CD4-positive, CD25-positive, alpha-beta regulatory T cell (primary cell): Measurements from ENCODE around the gene DHCR7. TPM values are rescaled to one million over a fixed set of nuclear protein-coding genes. Genes with fewer than 3 reads are reported as not detected.

Experiments
- ATAC-seq, 2 donors: fragments of 150-1000 bp; cut with Tn5 transposase; one replicate each; pipeline ENCODE4 v1.10.0; 2021; ENCODE audit warnings: low read depth in 2 of 2, moderate number of reproducible peaks in 2 of 2, moderate library complexity in 1 of 2
- DNase-seq, 3 donors: peaks; one replicate each; pipeline versions ENCODE4 v3.0.0 to v3.0.0-alpha.2; 2012 to 2022; ENCODE audit warnings: mixed read lengths in 1 of 3
- H3K27ac ChIP-seq: one replicate; pipeline ENCODE4 v1.7.0; 2013; ENCODE audit warnings: mild to moderate bottlenecking, low read length; ENCODE audit not compliant: insufficient read depth, poor library complexity, severe bottlenecking
- H3K27me3 ChIP-seq: one replicate; pipeline ENCODE4 v1.7.0; 2013; ENCODE audit warnings: low read length; ENCODE audit not compliant: control insufficient read depth, insufficient read depth
- H3K36me3 ChIP-seq: one replicate; pipeline ENCODE4 v1.7.0; 2013; ENCODE audit warnings: mild to moderate bottlenecking, low read length, moderate library complexity; ENCODE audit not compliant: control insufficient read depth, insufficient read depth
- H3K4me1 ChIP-seq: 2 replicates; pipeline ENCODE4 v1.7.0; 2013; ENCODE audit warnings: mild to moderate bottlenecking, low read length; ENCODE audit not compliant: insufficient read depth, control insufficient read depth, poor library complexity, severe bottlenecking
- H3K4me3 ChIP-seq: one replicate; pipeline ENCODE4 v1.7.0; 2013; ENCODE audit warnings: low read depth, mild to moderate bottlenecking, low read length, moderate library complexity
- H3K9me3 ChIP-seq, 2 experiments: 1 replicate in 1 of 2; 2 replicates in 1 of 2; pipeline ENCODE4 v1.7.0; 2013; ENCODE audit warnings: low read length in 2 of 2, mild to moderate bottlenecking in 1 of 2, moderate library complexity in 1 of 2; ENCODE audit not compliant: control insufficient read depth in 2 of 2
- H3K27ac Mint-ChIP-seq, 3 donors: one replicate each; pipeline ENCODE4 v1.8.0; 2020 to 2022; ENCODE audit warnings: mild to moderate bottlenecking in 3 of 3, mixed read lengths in 3 of 3, moderate library complexity in 2 of 3
- H3K27me3 Mint-ChIP-seq: one replicate; pipeline ENCODE4 v1.8.0; 2022; ENCODE audit warnings: mild to moderate bottlenecking, mixed read lengths
- H3K36me3 Mint-ChIP-seq: one replicate; pipeline ENCODE4 v1.8.0; 2020; ENCODE audit warnings: mixed read lengths
- H3K4me1 Mint-ChIP-seq, 4 donors: one replicate each; pipeline ENCODE4 v1.8.0; 2020 to 2022; ENCODE audit warnings: mixed read lengths in 4 of 4, mild to moderate bottlenecking in 1 of 4
- H3K4me3 Mint-ChIP-seq, 4 donors: one replicate each; pipeline ENCODE4 v1.8.0; 2020 to 2022; ENCODE audit warnings: mild to moderate bottlenecking in 4 of 4, mixed read lengths in 4 of 4, moderate library complexity in 3 of 4
- H3K9me3 Mint-ChIP-seq, 7 donors: one replicate each; pipeline ENCODE4 v1.8.0; 2020 to 2022; ENCODE audit warnings: mixed read lengths in 7 of 7, mild to moderate bottlenecking in 3 of 7, moderate library complexity in 2 of 7
- polyA plus RNA-seq, 4 donors: library from polyadenylated mRNA; unstranded; fragments of 300-500 nt; fragmentation: Illumina TruSeq; gene quantifications; one replicate each; pipeline ENCODE4 v1.2.3, GENCODE V29; 2021
- total RNA-seq: library from RNA; stranded (reverse); gene quantifications from one replicate; pipeline ENCODE4 v1.2.3, GENCODE V29; 2022

DHCR7 gene
- total and polyA plus RNA-seq, 5 donors from 2014 or later: 11.2 to 21.1 (median 15.4) TPM

DNA sequence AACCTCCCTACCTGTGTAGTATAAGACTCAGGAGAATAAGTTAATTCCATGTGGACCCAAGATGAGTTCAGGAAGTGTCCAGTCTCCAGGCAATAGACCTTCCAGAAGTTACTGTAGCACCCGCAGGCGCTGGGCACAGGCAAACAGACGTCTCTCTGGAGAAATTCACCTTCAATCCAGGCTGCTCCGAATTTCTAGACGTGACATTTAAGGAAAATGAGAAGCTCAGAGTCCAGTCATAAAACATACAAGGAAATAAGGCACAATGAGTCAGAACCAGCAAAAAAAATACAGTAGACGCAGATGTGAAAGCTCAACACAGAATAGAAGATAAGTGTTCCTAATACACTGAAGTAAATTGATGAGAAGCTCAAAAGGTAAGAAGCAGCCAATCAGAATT, 19.0 kb upstream of the DHCR7 start:
- peaks cover 54% of the 10 kb centered on the region for H3K36me3 Mint-ChIP-seq
- Histone ChIP-seq H3K4me1 (no peaks in the 10 kb centered on the region), H3K36me3 (peaks cover 55% of the 10 kb centered on the region)

DNA sequence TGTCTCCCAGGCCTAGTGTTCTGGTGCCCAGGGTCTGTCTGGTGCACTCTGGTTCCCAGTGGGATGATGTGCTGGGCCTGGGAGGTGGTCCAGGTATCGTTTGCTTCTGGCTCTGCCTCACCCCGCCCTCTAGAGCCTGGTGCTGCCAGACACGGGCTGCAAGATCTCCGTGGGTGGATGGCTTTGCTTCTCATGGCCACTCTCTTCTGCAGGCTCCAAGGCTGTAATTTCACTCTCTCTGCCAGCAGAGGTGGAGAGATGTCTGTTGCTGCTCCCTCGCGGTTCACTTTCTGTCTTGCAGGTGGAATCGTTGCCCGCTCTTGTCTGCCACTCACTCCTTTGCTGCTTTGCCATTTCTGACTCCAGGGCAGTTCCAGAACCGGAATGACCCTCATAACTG, 18.2 kb upstream of the DHCR7 start:
- H3K36me3 Mint-ChIP-seq: peaks cover 56% of the 10 kb centered on the region
- H3K27me3 Mint-ChIP-seq: no peaks in the 10 kb centered on the region
- H3K27ac Mint-ChIP-seq: no peak overlapping the region

More for the DNA sequence above, 19.0 kb upstream of the DHCR7 start:
- no peak for DNase-seq
- H3K4me1 Mint-ChIP-seq: peaks cover 0 to 11% (median 8%) of the 10 kb centered on the region in 4 donors
- H3K27me3 Mint-ChIP-seq: no peaks in the 10 kb centered on the region
- no peak overlapping the region for H3K27ac Mint-ChIP-seq
- H3K4me3 Mint-ChIP-seq: no peak overlapping the region
- Histone ChIP-seq H3K9me3 (no peaks in the 10 kb centered on the region), H3K4me3 (no peak overlapping the region), H3K27me3 (no peaks in the 10 kb centered on the region), H3K27ac (no peak overlapping the region)
- no peak for ATAC-seq
- H3K9me3 Mint-ChIP-seq: peaks cover 0 to 2% (median 0%) of the 10 kb centered on the region in 7 donors

DNA sequence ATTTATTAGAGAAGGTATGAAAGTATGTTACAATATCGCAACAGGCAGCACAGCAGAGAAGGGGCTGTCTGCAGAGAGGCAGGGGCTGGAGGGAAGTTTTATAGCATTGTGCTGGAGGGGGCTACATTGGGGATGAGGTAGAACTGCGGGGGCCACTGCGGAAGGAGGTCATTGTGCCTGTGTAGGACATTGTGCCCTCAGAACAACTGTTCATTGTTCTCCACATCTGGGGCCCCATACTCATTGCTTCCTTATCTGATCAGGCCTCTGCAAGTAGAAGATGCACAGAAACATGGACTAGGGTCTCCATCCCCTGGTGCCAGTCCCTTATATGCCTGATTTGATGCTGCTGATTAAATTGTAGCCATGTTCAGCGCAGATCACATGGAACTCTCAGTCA, 16.9 kb upstream of the DHCR7 start:
- Histone ChIP-seq H3K27ac (no peak overlapping the region), H3K4me3 (no peak overlapping the region), H3K27me3 (no peaks in the 10 kb centered on the region), H3K36me3 (peaks cover 62% of the 10 kb centered on the region), H3K4me1 (no peaks in the 10 kb centered on the region), H3K9me3 (no peaks in the 10 kb centered on the region)
- H3K36me3 Mint-ChIP-seq: peaks cover 59% of the 10 kb centered on the region
- no peak overlapping the region for H3K4me3 Mint-ChIP-seq
- H3K9me3 Mint-ChIP-seq: peaks cover 0 to 2% (median 0%) of the 10 kb centered on the region in 7 donors
- no peak for DNase-seq
- H3K4me1 Mint-ChIP-seq: peaks cover 5 to 19% (median 11%) of the 10 kb centered on the region in 4 donors
- no peak for ATAC-seq
- no peaks in the 10 kb centered on the region for H3K27me3 Mint-ChIP-seq
- H3K27ac Mint-ChIP-seq: no peak overlapping the region

More for the DNA sequence above, 18.2 kb upstream of the DHCR7 start:
- Mint-ChIP-seq H3K4me3 (no peak overlapping the region), H3K9me3 (peaks cover 0 to 2% (median 0%) of the 10 kb centered on the region in 7 donors), H3K4me1 (peaks cover 0 to 11% (median 8%) of the 10 kb centered on the region in 4 donors)
- ATAC-seq (no peak), DNase-seq (no peak)
- Histone ChIP-seq H3K4me3 (no peak overlapping the region), H3K27ac (no peak overlapping the region), H3K27me3 (no peaks in the 10 kb centered on the region), H3K36me3 (peaks cover 53% of the 10 kb centered on the region), H3K9me3 (no peaks in the 10 kb centered on the region), H3K4me1 (no peaks in the 10 kb centered on the region)

DNA sequence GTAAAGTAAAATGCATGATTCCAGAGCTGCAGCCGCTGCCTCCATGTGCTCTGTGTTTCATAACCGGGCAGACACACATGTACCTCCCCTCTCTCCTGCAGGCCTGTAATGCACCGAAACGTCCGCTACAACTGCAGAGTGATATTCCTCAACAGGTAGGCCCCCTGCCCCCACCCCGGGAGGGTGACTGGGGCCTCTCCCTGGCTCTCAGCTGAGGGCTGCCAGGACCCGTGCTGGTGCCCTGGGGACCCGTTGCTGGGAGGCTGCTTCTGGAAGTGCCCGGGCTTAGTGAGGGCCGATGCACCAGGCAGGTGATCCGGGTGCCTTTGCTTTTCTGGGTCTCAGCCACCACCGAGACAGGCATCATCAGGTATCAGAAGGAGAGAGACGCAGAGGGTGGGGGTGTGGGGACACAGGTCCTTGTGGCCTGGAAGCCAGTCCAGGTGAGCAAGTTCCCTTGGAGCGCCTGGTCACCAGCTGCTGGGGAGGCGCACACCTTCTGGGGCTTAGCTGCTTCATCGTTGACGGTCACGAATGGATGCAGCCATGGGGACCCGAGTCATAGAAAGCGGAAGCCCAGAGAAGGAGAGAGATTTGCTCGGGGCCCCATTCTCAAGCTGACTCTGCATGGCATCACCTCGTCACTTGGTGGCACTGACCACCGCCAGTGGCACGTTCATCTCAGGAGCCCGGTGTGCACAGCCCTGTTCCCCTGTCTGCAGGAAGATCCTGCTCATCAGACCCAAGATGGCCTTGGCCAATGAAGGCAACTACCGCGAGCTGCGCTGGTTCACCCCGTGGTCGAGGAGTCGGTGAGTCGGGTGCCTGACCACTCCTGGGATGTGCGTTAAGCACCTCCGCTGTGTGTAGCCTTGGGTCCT, 15.4 kb upstream of the DHCR7 start:
- Histone ChIP-seq H3K9me3 (no peaks in the 10 kb centered on the region), H3K27me3 (no peaks in the 10 kb centered on the region), H3K36me3 (peaks cover 75% of the 10 kb centered on the region), H3K4me3 (no peak overlapping the region), H3K4me1 (no peaks in the 10 kb centered on the region), H3K27ac (no peak overlapping the region)
- Mint-ChIP-seq H3K27me3 (no peaks in the 10 kb centered on the region), H3K9me3 (peaks cover 0 to 2% (median 0%) of the 10 kb centered on the region in 7 donors), H3K27ac (peak overlapping the region in 1 of 3 donors; percentile 62), H3K4me3 (no peak overlapping the region), H3K4me1 (peaks cover 5 to 19% (median 9%) of the 10 kb centered on the region in 4 donors), H3K36me3 (peaks cover 63% of the 10 kb centered on the region)
- DNase-seq: no peak
- ATAC-seq: no peak

DNA sequence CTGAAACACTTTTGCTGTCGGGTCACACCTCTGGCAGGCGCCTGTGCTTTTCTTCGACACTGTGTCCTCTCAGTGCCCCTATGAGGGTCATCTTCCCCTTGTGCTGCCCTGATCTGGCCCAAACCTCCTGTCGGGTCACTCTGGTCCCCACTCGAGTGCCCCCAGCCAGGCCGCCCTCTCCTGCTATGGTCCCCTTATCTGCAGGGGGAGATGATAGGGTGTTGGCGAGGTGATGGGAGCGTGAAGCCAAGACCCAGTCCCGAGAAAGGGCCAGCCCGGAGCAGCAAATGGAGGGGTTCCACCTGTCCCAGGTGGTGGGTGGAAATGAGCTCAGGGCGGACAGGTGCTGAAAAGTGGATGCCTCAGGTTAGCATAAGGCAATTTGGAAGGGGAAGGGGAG, 14.5 kb upstream of the DHCR7 start:
- peaks cover 0 to 13% (median 9%) of the 10 kb centered on the region in 4 donors for H3K4me1 Mint-ChIP-seq
- Histone ChIP-seq H3K4me1 (no peaks in the 10 kb centered on the region), H3K4me3 (no peak overlapping the region), H3K9me3 (no peaks in the 10 kb centered on the region), H3K27ac (no peak overlapping the region), H3K36me3 (peaks cover 82% of the 10 kb centered on the region), H3K27me3 (no peaks in the 10 kb centered on the region)
- no peak overlapping the region for H3K27ac Mint-ChIP-seq
- ATAC-seq: no peak
- no peak overlapping the region for H3K4me3 Mint-ChIP-seq
- no peak for DNase-seq
- H3K27me3 Mint-ChIP-seq: no peaks in the 10 kb centered on the region
- H3K36me3 Mint-ChIP-seq: peaks cover 56% of the 10 kb centered on the region
- H3K9me3 Mint-ChIP-seq: peaks cover 0 to 2% (median 0%) of the 10 kb centered on the region in 7 donors

DNA sequence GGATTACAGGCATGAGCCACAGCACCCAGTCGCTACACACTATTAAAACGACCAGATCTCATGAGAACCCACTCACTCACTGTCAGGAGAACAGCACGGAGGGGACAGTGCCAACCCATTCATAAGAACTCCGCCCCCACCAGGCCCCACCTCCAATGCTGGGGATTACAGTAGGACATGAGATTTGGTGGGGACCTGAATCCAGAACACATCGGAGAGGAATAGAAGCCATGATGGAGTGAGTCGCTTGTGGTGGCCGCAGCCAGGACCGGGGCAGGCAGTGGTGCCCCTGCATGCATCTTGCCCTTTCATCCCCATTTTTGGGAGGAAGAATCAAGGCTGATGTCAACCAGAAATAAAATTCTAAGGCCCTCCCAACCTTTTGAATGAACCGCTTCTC, 13.5 kb upstream of the DHCR7 start:
- Mint-ChIP-seq H3K4me3 (no peak overlapping the region), H3K36me3 (peaks cover 49% of the 10 kb centered on the region), H3K4me1 (peaks cover under 1 to 16% (median 11%) of the 10 kb centered on the region in 4 donors), H3K27ac (no peak overlapping the region), H3K9me3 (peaks cover 0 to 2% (median 0%) of the 10 kb centered on the region in 7 donors), H3K27me3 (no peaks in the 10 kb centered on the region)
- Histone ChIP-seq H3K4me3 (no peak overlapping the region), H3K27ac (no peak overlapping the region), H3K4me1 (no peaks in the 10 kb centered on the region), H3K36me3 (peaks cover 82% of the 10 kb centered on the region), H3K27me3 (no peaks in the 10 kb centered on the region), H3K9me3 (no peaks in the 10 kb centered on the region)
- no peak for DNase-seq
- ATAC-seq: no peak

DNA sequence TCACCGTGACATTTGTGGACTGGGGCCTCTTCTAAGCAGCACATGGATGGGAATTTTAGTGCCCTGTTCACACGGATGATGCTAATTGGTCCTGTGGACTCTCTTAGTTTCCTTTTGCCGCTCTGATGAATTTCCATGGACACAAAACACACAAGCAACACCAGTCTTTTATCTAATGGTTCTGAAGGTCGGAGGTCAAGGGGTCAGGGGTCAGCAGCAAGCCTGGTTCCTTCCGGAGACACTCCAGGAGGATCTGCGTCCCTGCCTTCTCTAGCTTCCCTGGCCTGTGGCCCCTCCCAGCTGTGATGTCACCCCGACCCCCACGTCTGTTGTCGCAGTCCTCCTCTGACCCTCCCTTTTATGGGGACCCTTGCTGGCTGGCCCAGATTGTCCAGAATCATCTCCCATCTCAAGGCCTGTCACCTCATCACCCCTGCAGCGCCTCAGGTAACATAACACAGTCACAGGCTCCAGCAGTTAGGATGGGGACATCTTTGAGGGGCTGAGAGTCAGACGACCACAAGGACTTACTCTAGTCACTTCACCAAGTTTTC, 11.7 kb upstream of the DHCR7 start:
- H3K36me3 Mint-ChIP-seq: peaks cover 43% of the 10 kb centered on the region
- no peak for DNase-seq
- Histone ChIP-seq H3K4me1 (peaks cover 3% of the 10 kb centered on the region), H3K9me3 (no peaks in the 10 kb centered on the region), H3K27ac (no peak overlapping the region), H3K4me3 (no peak overlapping the region), H3K27me3 (no peaks in the 10 kb centered on the region), H3K36me3 (peaks cover 84% of the 10 kb centered on the region)
- H3K4me1 Mint-ChIP-seq: peaks cover 10 to 34% (median 20%) of the 10 kb centered on the region in 4 donors
- H3K27me3 Mint-ChIP-seq: no peaks in the 10 kb centered on the region
- no peak overlapping the region for H3K27ac Mint-ChIP-seq
- peaks cover 0 to 2% (median 0%) of the 10 kb centered on the region in 7 donors for H3K9me3 Mint-ChIP-seq
- ATAC-seq: no peak
- H3K4me3 Mint-ChIP-seq: peak overlapping the region in 1 of 4 donors; percentile 75
